Measurements from ENCODE around the gene CCR5AS.

The CCR5AS gene

DNA sequence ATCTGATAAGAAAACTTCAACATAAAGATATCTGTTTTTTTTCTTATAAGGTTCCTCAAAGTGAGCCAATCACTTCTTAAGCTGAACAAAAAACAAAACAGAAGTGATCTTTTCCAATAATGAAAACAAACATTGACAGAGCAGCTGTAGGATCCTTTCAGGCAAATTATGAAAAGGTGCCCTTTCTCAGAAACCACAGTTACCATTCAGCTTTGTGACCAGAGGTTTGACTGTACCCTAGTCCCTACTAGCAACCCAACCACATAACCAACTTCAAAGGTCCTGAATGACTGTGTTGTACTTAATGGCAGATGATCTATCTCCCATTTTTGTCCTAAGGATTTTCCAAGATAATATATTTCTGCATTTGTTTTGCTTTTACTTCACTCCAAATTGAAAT is 92.3 kb downstream of the CCR5AS start:
- no peak for DNase-seq (ENCODE audit: low read depth in 2 of 2)
